Subcutaneous abdominal adipose tissue (tissue), 5 donors: ENCODE data around the gene AEN.
A peak's percentile ranks its signal among the peaks of the same experiment; 100 is the strongest.
"Not testable (repeated sequence)": the region's sequence is repeated elsewhere in the genome, so short reads cannot be mapped to it uniquely, and the experiment has no call there.

Experiments used
- H3K27ac ChIP-seq: one replicate; pipeline ENCODE4 v1.7.0; 2013; ENCODE audit warnings: low read depth, mild to moderate bottlenecking, inconsistent platforms, low read length, moderate library complexity
- H3K27me3 ChIP-seq, 5 donors: one replicate each; pipeline ENCODE4 v1.7.0; 2013; ENCODE audit warnings: low read length in 5 of 5, inconsistent platforms in 1 of 5; ENCODE audit not compliant: control insufficient read depth in 5 of 5, insufficient read depth in 4 of 5
- H3K36me3 ChIP-seq, 5 donors: one replicate each; pipeline ENCODE4 v1.7.0; 2013; ENCODE audit warnings: low read length in 5 of 5; ENCODE audit not compliant: control insufficient read depth in 5 of 5, insufficient read depth in 5 of 5
- H3K4me1 ChIP-seq, 5 donors: one replicate each; pipeline ENCODE4 v1.7.0; 2013; ENCODE audit warnings: low read length in 5 of 5, mild to moderate bottlenecking in 3 of 5, moderate library complexity in 1 of 5; ENCODE audit not compliant: control insufficient read depth in 5 of 5, insufficient read depth in 5 of 5
- H3K4me3 ChIP-seq, 5 donors: one replicate each; pipeline ENCODE4 v1.7.0; 2013; ENCODE audit warnings: low read length in 5 of 5, low read depth in 1 of 5
- H3K9ac ChIP-seq, 5 donors: one replicate each; pipeline ENCODE4 v1.7.0; 2013; ENCODE audit warnings: low read length in 5 of 5, mild to moderate bottlenecking in 4 of 5, moderate library complexity in 3 of 5
- H3K9me3 ChIP-seq, 5 donors: one replicate each; pipeline ENCODE4 v1.7.0; 2013; ENCODE audit warnings: low read length in 5 of 5; ENCODE audit not compliant: control insufficient read depth in 5 of 5
- donor health status: healthy.
- donor health status: healthy.
- donor health status: healthy.
- donor health status: healthy.
- donor health status: healthy.

AEN gene

DNA sequence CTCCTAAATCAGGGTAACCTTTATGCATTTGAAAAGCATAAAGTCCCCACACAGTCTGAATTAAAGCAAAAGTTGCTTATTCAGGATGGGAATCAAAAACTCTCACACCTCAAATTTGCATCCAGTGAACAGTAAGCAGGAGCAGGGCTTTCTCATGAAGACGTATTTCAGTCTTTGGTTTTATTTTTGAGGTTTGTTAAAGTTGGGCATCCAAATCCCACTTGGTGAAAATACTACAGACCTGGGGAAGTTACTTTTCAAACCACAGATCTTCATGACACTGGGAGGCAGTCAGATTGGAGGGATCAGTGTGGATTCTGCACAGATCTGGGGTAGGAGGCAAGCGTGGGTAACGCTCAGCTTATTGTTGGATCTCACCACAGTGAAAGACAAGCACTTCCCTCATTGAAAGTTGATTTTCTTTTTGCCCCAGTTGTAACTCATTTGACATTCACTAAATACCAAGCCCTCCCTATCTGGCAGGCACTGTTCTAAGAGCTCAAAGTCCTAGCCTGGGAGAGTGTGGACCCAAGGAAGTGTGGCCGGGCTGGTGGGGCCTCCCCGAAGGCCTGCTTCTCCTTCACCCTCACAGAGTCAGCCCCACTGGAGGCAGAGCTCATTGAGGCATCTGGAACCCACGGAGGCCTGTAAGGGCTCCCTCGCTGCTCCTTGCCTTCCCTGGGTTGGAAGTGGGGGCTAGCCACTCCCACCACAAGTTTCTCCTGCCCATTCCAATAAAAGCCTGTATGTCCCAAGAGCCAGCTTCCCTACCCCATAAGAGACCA, 16.9 kb downstream of the AEN start:
- H3K4me3 ChIP-seq = peak overlapping the region; percentile 39 to 71 (median 69)

DNA sequence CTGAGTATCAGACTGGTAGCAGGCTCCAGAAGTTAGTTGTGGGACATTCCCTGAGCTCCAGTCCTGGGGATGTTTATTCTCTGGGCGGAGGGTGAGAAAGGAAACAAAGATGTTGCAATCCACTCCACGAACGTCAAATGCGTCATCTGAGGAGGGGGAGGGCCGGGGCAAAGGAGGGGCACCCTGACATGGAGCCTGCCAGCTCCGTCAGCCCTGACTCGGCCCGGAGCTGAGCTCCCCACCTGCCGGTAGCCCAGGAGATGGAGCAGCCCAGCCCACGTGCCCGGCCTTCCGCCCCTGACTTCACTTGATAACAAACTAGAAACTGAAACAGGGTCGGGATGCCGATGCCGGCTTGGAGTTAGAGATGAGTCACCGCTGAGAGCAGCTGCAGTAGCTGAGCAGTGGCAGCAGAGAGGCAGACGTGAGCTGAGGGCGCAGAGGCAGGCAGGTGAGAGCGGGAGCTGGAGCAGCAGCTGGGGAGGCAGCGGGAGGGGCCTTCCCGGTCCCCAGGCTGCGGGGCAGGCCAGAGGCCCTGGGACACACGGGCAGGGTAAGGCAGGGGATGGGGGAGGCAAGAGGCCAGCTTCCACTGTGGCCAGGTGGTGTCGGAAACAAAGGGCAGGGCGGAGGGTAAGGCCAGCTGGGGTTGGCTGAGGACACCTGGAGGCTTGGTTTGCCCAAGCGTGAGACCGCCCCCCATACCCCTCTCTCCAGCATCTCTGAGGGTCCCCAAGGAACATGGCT, 17.7 kb downstream of the AEN start, which contains the start of gene ISG20:
Gene ISG20 (plus strand): TSS at position 391 of the 747 bp plus-strand sequence. CDS start 351 bp downstream, at position 742.
- peak within 1 kb of the TSS; percentile 44 to 76 (median 60) for H3K9ac ChIP-seq
- no peaks in the 10 kb centered on the region for H3K9me3 ChIP-seq
- peaks cover 5 to 32% (median 21%) of the 10 kb centered on the region in 5 donors for H3K4me1 ChIP-seq
- peaks cover 0 to 4% (median 0%) of the 10 kb centered on the region in 5 donors for H3K36me3 ChIP-seq
- peak within 1 kb of the TSS; percentile 39 to 71 (median 69) for H3K4me3 ChIP-seq
- H3K27ac ChIP-seq = peak within 1 kb of the TSS; percentile 87
- H3K27me3 ChIP-seq = peaks cover 0 to 4% (median 0%) of the 10 kb centered on the region in 5 donors

More for the DNA sequence above, 16.9 kb downstream of the AEN start:
- H3K27ac ChIP-seq = peak overlapping the region; percentile 87
- H3K9me3 ChIP-seq = no peaks in the 10 kb centered on the region
- peaks cover 0 to 4% (median 0%) of the 10 kb centered on the region in 5 donors for H3K27me3 ChIP-seq
- peak overlapping the region; percentile 44 to 76 (median 60) for H3K9ac ChIP-seq
- peaks cover 5 to 32% (median 21%) of the 10 kb centered on the region in 5 donors for H3K4me1 ChIP-seq
- H3K36me3 ChIP-seq = peaks cover 0 to 4% (median 0%) of the 10 kb centered on the region in 5 donors

DNA sequence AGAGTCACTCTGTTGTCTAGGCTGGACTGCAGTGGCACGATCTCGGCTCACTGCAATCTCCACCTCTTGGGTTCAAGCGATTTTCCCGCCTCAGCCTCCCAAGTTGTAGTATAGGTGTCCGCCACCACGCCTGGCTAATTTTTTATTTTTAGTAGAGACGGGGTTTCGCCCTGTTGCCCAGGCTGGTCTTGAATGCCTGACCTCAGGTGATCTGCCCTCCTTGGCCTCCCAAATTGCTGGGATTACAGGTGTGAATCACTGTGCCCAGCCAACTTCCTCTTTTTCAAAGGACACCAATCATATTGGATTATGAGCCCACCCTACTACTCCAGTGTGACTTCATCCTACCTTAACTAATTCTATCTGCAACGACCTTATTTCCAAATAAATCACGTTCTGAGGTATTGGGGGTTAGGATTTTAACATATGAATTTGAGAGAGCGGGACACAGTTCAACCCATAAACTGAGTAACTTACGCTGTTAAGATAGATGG, 20.9 kb downstream of the AEN start:
- no peak overlapping the region for H3K27ac ChIP-seq
- peaks cover 0 to 4% (median 0%) of the 10 kb centered on the region in 5 donors for H3K27me3 ChIP-seq
- no peak overlapping the region for H3K9ac ChIP-seq
- H3K4me1 ChIP-seq = peaks cover 5 to 32% (median 21%) of the 10 kb centered on the region in 5 donors
- no peak overlapping the region for H3K4me3 ChIP-seq
- peaks cover 0 to 7% (median 0%) of the 10 kb centered on the region in 5 donors for H3K36me3 ChIP-seq
- no peaks in the 10 kb centered on the region for H3K9me3 ChIP-seq

DNA sequence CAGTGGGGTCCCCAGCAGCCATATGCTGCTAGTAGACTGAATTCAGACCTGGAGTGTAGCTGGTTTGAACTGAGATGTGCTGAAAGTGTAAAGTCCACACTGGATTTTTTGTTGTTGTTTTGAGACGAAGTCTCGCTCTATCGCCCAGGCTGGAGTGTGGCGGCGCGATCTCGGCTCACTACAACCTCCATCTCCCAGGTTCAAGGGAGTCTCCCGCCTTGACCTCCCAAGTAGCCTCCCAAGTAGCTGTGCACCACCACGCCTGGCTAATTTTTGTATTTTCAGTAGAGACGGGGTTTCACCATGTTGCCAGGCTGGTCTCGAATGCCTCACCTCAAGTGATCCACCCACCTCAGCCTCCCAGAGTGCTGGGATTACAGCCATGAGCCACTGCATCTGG, 21.4 kb downstream of the AEN start:
- H3K36me3 ChIP-seq, H3K4me3 ChIP-seq, H3K27ac ChIP-seq, H3K9ac ChIP-seq, H3K9me3 ChIP-seq, H3K27me3 ChIP-seq: not testable (repeated sequence)
- peaks cover 5 to 32% (median 21%) of the 10 kb centered on the region in 5 donors for H3K4me1 ChIP-seq

- Histone ChIP-seq H3K4me3 (no peak overlapping the region), H3K9ac (no peak overlapping the region), H3K27ac (no peak overlapping the region), H3K4me1 (peaks cover 0 to 28% (median 8%) of the 10 kb centered on the region in 5 donors), H3K36me3 (peaks cover 0 to 7% (median 0%) of the 10 kb centered on the region in 5 donors), H3K27me3 (peaks cover 0 to 4% (median 0%) of the 10 kb centered on the region in 5 donors), H3K9me3 (no peaks in the 10 kb centered on the region)
These were observed 23.6 kb downstream of the AEN start for GRCh38 chr15:88644741-88645140.

DNA sequence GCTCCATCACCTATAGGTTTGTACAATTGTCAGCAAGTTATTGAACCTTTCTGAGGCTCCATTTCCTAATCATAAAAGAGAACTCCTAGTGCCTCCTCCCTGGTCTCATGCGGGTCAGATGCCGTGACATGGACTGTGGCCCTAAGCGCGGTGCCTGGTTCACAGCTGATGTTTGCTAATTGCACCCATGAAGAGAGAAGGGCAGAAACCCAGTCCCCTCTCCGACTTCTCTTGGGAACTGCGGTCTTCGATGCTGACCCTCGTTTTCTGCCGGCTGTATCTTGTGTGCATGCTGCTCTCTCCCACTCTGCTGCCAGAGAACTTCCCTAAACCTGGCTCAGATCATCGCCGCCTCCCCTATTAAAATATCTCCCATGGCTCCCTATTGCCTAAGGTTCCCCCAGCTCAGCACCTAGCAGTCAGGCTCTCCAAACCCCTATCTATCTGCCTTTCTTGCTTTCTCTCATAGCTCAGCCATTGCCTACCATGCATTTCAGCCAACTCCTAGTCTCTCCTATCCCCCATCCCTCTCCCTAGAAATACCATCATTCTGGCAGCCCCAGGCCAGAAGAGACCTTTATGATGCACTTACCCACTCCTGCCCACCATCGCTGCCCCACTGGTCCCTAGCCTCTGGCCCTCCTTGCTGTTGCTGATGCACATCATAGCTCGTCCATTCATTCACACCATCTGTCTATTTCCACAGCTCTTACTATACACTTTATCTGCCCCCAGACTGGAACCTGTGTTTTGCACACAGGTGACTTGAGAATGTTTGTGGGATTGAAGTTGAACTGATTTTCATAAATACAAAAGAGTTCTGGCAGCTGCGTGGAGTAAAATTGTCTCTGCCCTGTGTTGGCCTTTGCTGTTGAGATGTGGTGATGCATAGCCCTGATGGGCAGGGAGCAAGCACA, 24.3 kb downstream of the AEN start:
- Histone ChIP-seq H3K27ac (no peak overlapping the region), H3K27me3 (no peaks in the 10 kb centered on the region), H3K36me3 (peaks cover 0 to 7% (median 0%) of the 10 kb centered on the region in 5 donors), H3K4me1 (peaks cover 0 to 27% (median 10%) of the 10 kb centered on the region in 5 donors), H3K4me3 (no peak overlapping the region), H3K9me3 (no peaks in the 10 kb centered on the region), H3K9ac (no peak overlapping the region)

- no peak overlapping the region for H3K9ac ChIP-seq
- H3K4me3 ChIP-seq = no peak overlapping the region
- peaks cover 0 to 26% (median 10%) of the 10 kb centered on the region in 5 donors for H3K4me1 ChIP-seq
- no peaks in the 10 kb centered on the region for H3K27me3 ChIP-seq
- peaks cover 0 to 7% (median 0%) of the 10 kb centered on the region in 5 donors for H3K36me3 ChIP-seq
- no peaks in the 10 kb centered on the region for H3K9me3 ChIP-seq
- H3K27ac ChIP-seq = no peak overlapping the region
These were observed 24.9 kb downstream of the AEN start for GRCh38 chr15:88646088-88646405.

GRCh38 chr15:88646951-88647350, 25.8 kb downstream of the AEN start:
- H3K27ac ChIP-seq = no peak overlapping the region

GRCh38 chr15:88647351-88648105, 26.4 kb downstream of the AEN start:
- Histone ChIP-seq H3K9ac (no peak overlapping the region), H3K36me3 (peaks cover 0 to 7% (median 0%) of the 10 kb centered on the region in 5 donors), H3K4me3 (no peak overlapping the region), H3K4me1 (peaks cover 0 to 26% (median 10%) of the 10 kb centered on the region in 5 donors), H3K27me3 (no peaks in the 10 kb centered on the region), H3K27ac (no peak overlapping the region), H3K9me3 (no peaks in the 10 kb centered on the region)

More at GRCh38 chr15:88646951-88647350, 25.8 kb downstream of the AEN start:
- Histone ChIP-seq H3K4me3 (no peak overlapping the region), H3K9me3 (no peaks in the 10 kb centered on the region), H3K9ac (no peak overlapping the region), H3K4me1 (peaks cover 0 to 26% (median 10%) of the 10 kb centered on the region in 5 donors), H3K36me3 (peaks cover 0 to 7% (median 0%) of the 10 kb centered on the region in 5 donors), H3K27me3 (no peaks in the 10 kb centered on the region)
